H1 (cell line): ENCODE measurements around the gene GRIP2. TPM values are rescaled to one million over a fixed set of nuclear protein-coding genes. Genes with fewer than 3 reads are reported as not detected.

ENCODE experiments used
- CTCF ChIA-PET: fragments of 300-600 bp; sonication (Branson Sonifier 250); formaldehyde crosslinking; loops from one replicate; lab custom pipeline; 2021; ENCODE audit not compliant: partially characterized antibody; lab: Charles Lee
- POLR2A ChIA-PET: fragments of 300-600 bp; sonication (Branson Sonifier 250); formaldehyde crosslinking; loops from one replicate; lab custom pipeline; 2021; ENCODE audit warnings: inconsistent platforms; ENCODE audit not compliant: partially characterized antibody; lab: Charles Lee
- DNase-seq, 2 experiments: peaks; one replicate each; pipeline versions ENCODE4 v3.0.0 to v3.0.0-alpha.2; 2010 to 2022; ENCODE audit warnings: low spot score in 2 of 2, low read depth in 1 of 2, mixed read lengths in 1 of 2
- FAIRE-seq: peaks from 2 replicates; lab custom pipeline; 2011; peaks lifted over from hg19 to GRCh38; lab: Jason Lieb, UNC
- H2AFZ ChIP-seq: 2 replicates; pipeline ENCODE4 v1.8.1; 2012; ENCODE audit warnings: low read length, inconsistent platforms
- H2AK5ac ChIP-seq: 2 replicates; pipeline ENCODE4 v1.6.1; 2013; ENCODE audit warnings: low read depth, low read length
- H2BK120ac ChIP-seq: replicated peaks from 2 replicates; pipeline ENCODE3; 2013; ENCODE audit warnings: low read depth, low read length, inconsistent platforms
- H2BK12ac ChIP-seq: 2 replicates; pipeline ENCODE4 v1.6.1; 2013; ENCODE audit warnings: low read depth, low read length
- H2BK15ac ChIP-seq: 2 replicates; pipeline ENCODE4 v1.6.1; 2013; ENCODE audit warnings: low read length
- H2BK20ac ChIP-seq: 2 replicates; pipeline ENCODE4 v1.6.1; 2013; ENCODE audit warnings: low read length
- H2BK5ac ChIP-seq: 2 replicates; pipeline ENCODE4 v1.6.1; 2013; ENCODE audit warnings: low read depth, low read length
- H3K14ac ChIP-seq: 2 replicates; pipeline ENCODE4 v1.6.1; 2013; ENCODE audit warnings: inconsistent platforms; ENCODE audit not compliant: insufficient read length
- H3K18ac ChIP-seq: 2 replicates; pipeline ENCODE4 v1.6.1; 2013; ENCODE audit warnings: low read length; ENCODE audit errors: extremely low read depth
- H3K23ac ChIP-seq: 2 replicates; pipeline ENCODE4 v1.6.1; 2013; ENCODE audit warnings: inconsistent platforms; ENCODE audit not compliant: insufficient read length
- H3K23me2 ChIP-seq: 2 replicates; pipeline ENCODE4 v1.6.1; 2013; ENCODE audit warnings: low read depth, low read length
- H3K27ac ChIP-seq: 2 replicates; pipeline ENCODE4 v1.6.1; 2011; ENCODE audit warnings: low read depth, low read length, inconsistent platforms
- H3K27me3 ChIP-seq, 4 experiments: replicated peaks in 1 of 4; 1 replicate in 1 of 4; 2 replicates in 3 of 4; pipeline versions ENCODE4 v1.6.1 to v1.8.1; 2011 to 2013; ENCODE audit warnings: low read length in 3 of 4, mild to moderate bottlenecking in 3 of 4, inconsistent platforms in 2 of 4, mixed read lengths in 2 of 4, moderate library complexity in 1 of 4; ENCODE audit not compliant: control insufficient read depth in 3 of 4, insufficient read depth in 3 of 4; ENCODE audit errors: extremely low read depth in 1 of 4
- H3K36me3 ChIP-seq, 4 experiments: 2 replicates each; pipeline versions ENCODE4 v1.6.1 to v1.8.1; 2011 to 2013; ENCODE audit warnings: mild to moderate bottlenecking in 4 of 4, low read length in 3 of 4, moderate library complexity in 2 of 4, control low read depth in 1 of 4, inconsistent platforms in 1 of 4; ENCODE audit not compliant: insufficient read depth in 4 of 4, control insufficient read depth in 2 of 4
- H3K4ac ChIP-seq: replicated peaks from 2 replicates; pipeline ENCODE3; 2013; ENCODE audit warnings: low read length, low read depth, mixed read lengths, inconsistent platforms; ENCODE audit not compliant: insufficient read length
- H3K4me1 ChIP-seq, 4 experiments: replicated peaks in 1 of 4; 1 replicate in 1 of 4; 2 replicates in 3 of 4; pipeline versions ENCODE4 v1.6.1 to v1.8.1; 2011 to 2013; ENCODE audit warnings: low read length in 3 of 4, inconsistent platforms in 2 of 4, mixed read lengths in 1 of 4; ENCODE audit not compliant: insufficient read depth in 4 of 4, control insufficient read depth in 3 of 4
- H3K4me2 ChIP-seq, 2 experiments: 2 replicates each; pipeline versions ENCODE4 v1.6.1 to v1.8.1; 2011 to 2013; ENCODE audit warnings: low read depth in 2 of 2, low read length in 2 of 2, control low read depth in 1 of 2, inconsistent platforms in 1 of 2, mild to moderate bottlenecking in 1 of 2; ENCODE audit not compliant: insufficient read depth in 1 of 2
- H3K4me3 ChIP-seq, 4 experiments: fragments of 200-600, 300-600 bp in 1 of 4; sonication (generic), shearing (Covaris generic), sonication (Bioruptor Twin) in 1 of 4; 2 replicates each; pipeline versions ENCODE4 v1.5.1 to v1.8.1; 2011 to 2016; ENCODE audit warnings: low read length in 4 of 4, low read depth in 3 of 4, control low read depth in 2 of 4, inconsistent platforms in 2 of 4, mild to moderate bottlenecking in 2 of 4, mixed read lengths in 1 of 4, moderate library complexity in 1 of 4; ENCODE audit not compliant: insufficient read depth in 2 of 4; ENCODE audit errors: extremely low read depth in 1 of 4
- H3K56ac ChIP-seq: replicated peaks from 2 replicates; pipeline ENCODE3; 2013; ENCODE audit warnings: low read depth, mild to moderate bottlenecking, mixed read lengths, low read length, inconsistent platforms; ENCODE audit not compliant: insufficient read length
- H3K79me1 ChIP-seq: 2 replicates; pipeline ENCODE4 v1.6.1; 2013; ENCODE audit warnings: low read depth, low read length, control low read depth
- H3K79me2 ChIP-seq, 2 experiments: 2 replicates each; pipeline versions ENCODE4 v1.6.1 to v1.8.1; 2012 to 2013; ENCODE audit warnings: low read length in 2 of 2, mild to moderate bottlenecking in 2 of 2, inconsistent platforms in 1 of 2; ENCODE audit not compliant: insufficient read depth in 2 of 2, control insufficient read depth in 1 of 2
- H3K9ac ChIP-seq, 4 experiments: replicated peaks in 1 of 4; 1 replicate in 1 of 4; 2 replicates in 3 of 4; pipeline versions ENCODE4 v1.6.1 to v1.8.1; 2011 to 2013; ENCODE audit warnings: low read depth in 3 of 4, low read length in 3 of 4, control low read depth in 2 of 4, mild to moderate bottlenecking in 2 of 4, moderate library complexity in 2 of 4, inconsistent platforms in 1 of 4; ENCODE audit errors: extremely low read depth in 1 of 4
- H3K9me3 ChIP-seq, 2 experiments: 2 replicates each; pipeline versions ENCODE4 v1.6.1 to v1.8.1; 2012 to 2013; ENCODE audit warnings: mild to moderate bottlenecking in 2 of 2, moderate library complexity in 2 of 2, control low read depth in 1 of 2, inconsistent platforms in 1 of 2, low read depth in 1 of 2, low read length in 1 of 2, mixed read lengths in 1 of 2; ENCODE audit not compliant: insufficient read depth in 2 of 2
- H4K20me1 ChIP-seq, 2 experiments: replicated peaks in 1 of 2; 2 replicates each; pipeline versions ENCODE3 to v1.8.1; 2011 to 2013; ENCODE audit warnings: inconsistent platforms in 2 of 2, low read length in 2 of 2, mild to moderate bottlenecking in 1 of 2; ENCODE audit not compliant: insufficient read depth in 2 of 2, control insufficient read depth in 1 of 2
- H4K5ac ChIP-seq: 2 replicates; pipeline ENCODE4 v1.6.1; 2013; ENCODE audit warnings: low read length, low read depth, mixed read lengths, inconsistent platforms; ENCODE audit not compliant: insufficient read length
- H4K8ac ChIP-seq: 2 replicates; pipeline ENCODE4 v1.8.0; 2013; ENCODE audit warnings: mild to moderate bottlenecking, moderate library complexity, low read length, inconsistent platforms; ENCODE audit not compliant: insufficient read depth; ENCODE audit errors: extremely low read depth
- H4K91ac ChIP-seq: replicated peaks from 2 replicates; pipeline ENCODE3; 2013; ENCODE audit warnings: low read length, mixed read lengths, inconsistent platforms; ENCODE audit not compliant: insufficient read length
- BRCA1 ChIP-seq: IDR thresholded peaks from 2 replicates; pipeline ENCODE4 v1.6.1; 2012; ENCODE audit warnings: low read depth, low read length, improper control_type of control experiment
- CEBPB ChIP-seq: IDR thresholded peaks from 2 replicates; pipeline ENCODE4 v1.6.1; 2012; ENCODE audit warnings: low read depth, low read length
- GTF2F1 ChIP-seq: IDR thresholded peaks from 2 replicates; pipeline ENCODE4 v1.6.1; 2012; ENCODE audit warnings: low read depth, low read length, improper control_type of control experiment, borderline replicate concordance
- KDM1A ChIP-seq: fragments of 200-600, 300-600 bp; sonication (generic); IDR thresholded peaks from 2 replicates; pipeline ENCODE4 v1.7.1; 2016; ENCODE audit warnings: mild to moderate bottlenecking, low read length, borderline replicate concordance
- NANOG ChIP-seq: IDR thresholded peaks from 2 replicates; pipeline ENCODE4 v1.6.1; 2011; ENCODE audit warnings: low read length, low read depth, mild to moderate bottlenecking, inconsistent platforms; ENCODE audit not compliant: insufficient read depth, poor library complexity, severe bottlenecking
- POLR2A ChIP-seq, 2 experiments: IDR thresholded peaks; 1 replicate in 1 of 2; 2 replicates in 1 of 2; pipeline ENCODE4 v1.6.1; 2011; ENCODE audit warnings: low read depth in 2 of 2, low read length in 2 of 2, mild to moderate bottlenecking in 2 of 2; ENCODE audit errors: control extremely low read depth in 1 of 2
- SIRT6 ChIP-seq: IDR thresholded peaks from one replicate; pipeline ENCODE4 v1.7.1; 2012; ENCODE audit warnings: low read length, inconsistent platforms
- SP1 ChIP-seq: IDR thresholded peaks from 2 replicates; pipeline ENCODE4 v1.6.1; 2011; ENCODE audit warnings: low read depth, low read length
- SUZ12 ChIP-seq: fragments of 200-600 bp; sonication (generic); IDR thresholded peaks from 2 replicates; pipeline ENCODE4 v1.6.1; 2012; ENCODE audit warnings: mild to moderate bottlenecking, inconsistent platforms, low read length, moderate library complexity, mixed read lengths
- TBP ChIP-seq: IDR thresholded peaks from 2 replicates; pipeline ENCODE4 v1.6.1; 2011; ENCODE audit warnings: low read depth, low read length, improper control_type of control experiment
- WGBS, 2 experiments: shearing (Covaris generic) in 1 of 2; methylation state at CpG; one replicate each; pipeline versions ENCODE4 v1.1.6 to v1.1.7; 2013 to 2015; ENCODE audit warnings: low lambda C conversion rate in 2 of 2, mixed read lengths in 2 of 2, inconsistent platforms in 1 of 2, low coverage in 1 of 2, missing lambda C conversion rate in 1 of 2; ENCODE audit not compliant: insufficient replicate concordance in 2 of 2, insufficient coverage in 1 of 2, insufficient read length in 1 of 2; ENCODE audit errors: extremely low coverage in 1 of 2, missing lambda C conversion rate in 1 of 2; 5-methylcytosine and 5-hydroxymethylcytosine counted together
- polyA plus RNA-seq, 7 experiments: library from polyadenylated mRNA; depleted of rRNA in 3 of 7; stranded (reverse) in 5 of 7; unstranded in 2 of 7; fragments of >200 nt in 5 of 7; fragments of 200-250 nt in 2 of 7; gene quantifications; 1 replicate in 5 of 7; 2 replicates in 1 of 7; 4 replicates in 1 of 7; pipeline versions ENCODE4 v1.2.1 to v1.2.3, GENCODE V29; 2011 to 2013; ENCODE audit warnings: missing spikeins in 2 of 7, mixed read lengths in 2 of 7
- total RNA-seq: library from RNA; stranded (reverse); fragmentation: NEBNext Ultra II Directional; extraction: Animal tissue kit (Norgen Biotek cat#: 25700); gene quantifications from 2 replicates; pipeline ENCODE4 v1.2.1, GENCODE V29; 2021
- TF ChIP-seq, protein P1 (sequence below): IDR thresholded peaks from 2 replicates; pipeline ENCODE4 v1.6.1; 2012; ENCODE audit warnings: inconsistent platforms
- TF ChIP-seq, protein P2 (sequence below): IDR thresholded peaks from 2 replicates; pipeline ENCODE4 v1.6.1; 2012; ENCODE audit warnings: inconsistent platforms

Gene GRIP2
- total and polyA plus RNA-seq, 2 of the 8 experiments (the other 6 are each of a cell fraction or from before 2014, with no cell fraction given) = 2.5 to 6.4 TPM

- H2BK20ac ChIP-seq = no peak overlapping the region
- no peaks in the 10 kb centered on the region for H3K79me1 ChIP-seq
- H3K18ac ChIP-seq = no peak overlapping the region
- ChIA-PET POLR2A (interaction anchor here (0.9 kb wide), 1 partner anchor 15 kb away, joined by 3 read pairs; no protein-coding TSS in a partner anchor), CTCF (interaction anchor here (0.9 to 11.6 kb wide), 13 partner anchors 8 to 141 kb away, joined by 3 to 280 read pairs (median 3); no protein-coding TSS in a partner anchor)
- H4K8ac ChIP-seq = 0 out of 2 replicates have a peak overlapping the region, but pooled peaks have one; percentile 0
- 89% methylated on average over 12 of the region's 12 CpGs; no CpG with 5 or more reads in 1 of the 2 experiments for WGBS, 2 experiments
- no peak overlapping the region for H2BK120ac ChIP-seq
- H3K9ac ChIP-seq = no peak overlapping the region
- H2AFZ ChIP-seq = no peak overlapping the region
- H2BK12ac ChIP-seq = peak overlapping the region; percentile 17; the same call in 1 of the 2 replicates
- no peak overlapping the region for H3K4me3 ChIP-seq
- no peak overlapping the region for H3K14ac ChIP-seq
- H3K4ac ChIP-seq = no peak overlapping the region
- no peaks in the 10 kb centered on the region for H3K9me3 ChIP-seq
- H4K5ac ChIP-seq = no peak overlapping the region
- FAIRE-seq (no peak), DNase-seq (no peak)
- no peak overlapping the region for H3K56ac ChIP-seq
- H3K27ac ChIP-seq = no peak overlapping the region
- H3K36me3 ChIP-seq = no peaks in the 10 kb centered on the region
- H2BK15ac ChIP-seq = 0 out of 2 replicates have a peak overlapping the region, but pooled peaks have one; percentile 22
- H3K4me1 ChIP-seq = peaks cover 0 to 8% (median 5%) of the 10 kb centered on the region in 4 experiments; a peak in 4 of 7 replicates
- H3K23ac ChIP-seq = no peak overlapping the region
- H3K23me2 ChIP-seq = no peaks in the 10 kb centered on the region
- no peaks in the 10 kb centered on the region for H4K20me1 ChIP-seq
- 0 out of 2 replicates have a peak overlapping the region, but pooled peaks have one; percentile 19 for H2BK5ac ChIP-seq
- H3K4me2 ChIP-seq = no peak overlapping the region
- H3K79me2 ChIP-seq = no peaks in the 10 kb centered on the region
- no peaks in the 10 kb centered on the region for H3K27me3 ChIP-seq
- H4K91ac ChIP-seq = no peak overlapping the region
- no peak overlapping the region for H2AK5ac ChIP-seq
- no peak for TF ChIP-seq SP1
- TF ChIP-seq BRCA1 = no peak
- TF ChIP-seq GTF2F1 = no peak
- no peak for TF ChIP-seq SUZ12
- TF ChIP-seq, protein P1, sequence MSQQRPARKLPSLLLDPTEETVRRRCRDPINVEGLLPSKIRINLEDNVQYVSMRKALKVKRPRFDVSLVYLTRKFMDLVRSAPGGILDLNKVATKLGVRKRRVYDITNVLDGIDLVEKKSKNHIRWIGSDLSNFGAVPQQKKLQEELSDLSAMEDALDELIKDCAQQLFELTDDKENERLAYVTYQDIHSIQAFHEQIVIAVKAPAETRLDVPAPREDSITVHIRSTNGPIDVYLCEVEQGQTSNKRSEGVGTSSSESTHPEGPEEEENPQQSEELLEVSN = 0 out of 2 replicates have a peak, but pooled peaks have one; percentile 45
- TF ChIP-seq KDM1A = no peak
- TF ChIP-seq SIRT6 = no peak
- no peak for TF ChIP-seq POLR2A (IDR thresholded peaks at IDR 0.05; ENCODE audit: control extremely low read depth in 1 of 2, low read depth in 2 of 2, low read length in 2 of 2)
- no peak for TF ChIP-seq CEBPB
- TF ChIP-seq NANOG = no peak
- TF ChIP-seq TBP = no peak
- TF ChIP-seq, protein P2, sequence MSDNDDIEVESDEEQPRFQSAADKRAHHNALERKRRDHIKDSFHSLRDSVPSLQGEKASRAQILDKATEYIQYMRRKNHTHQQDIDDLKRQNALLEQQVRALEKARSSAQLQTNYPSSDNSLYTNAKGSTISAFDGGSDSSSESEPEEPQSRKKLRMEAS = 0 out of 2 replicates have a peak, but pooled peaks have one; percentile 8
Observed at GRCh38 chr3:14511623-14512280, 28.4 kb downstream of the GRIP2 start.
